C1 segment of cervical spinal cord (tissue), 14 donors: ENCODE data around the gene MXRA7.

Experiments
- DNase-seq, 14 donors: peaks; one replicate each; lab custom pipeline; 2025; lab: John Stamatoyannopoulos, UW

MXRA7 gene

GRCh38 chr17:76696763-76697701 is 13.7 kb downstream of the MXRA7 start:
- no peak for DNase-seq

- DNase-seq: no peak
Measured at GRCh38 chr17:76695059-76695831, 15.5 kb downstream of the MXRA7 start.

- DNase-seq: no peak
Measured at GRCh38 chr17:76691379-76692191, 19.2 kb downstream of the MXRA7 start.

- DNase-seq: no peak
Measured at GRCh38 chr17:76690596-76691280, 20.0 kb downstream of the MXRA7 start.

GRCh38 chr17:76689859-76690258 is 20.9 kb downstream of the MXRA7 start:
- DNase-seq: no peak

GRCh38 chr17:76688165-76688622 is 22.6 kb downstream of the MXRA7 start:
- DNase-seq: peak in 3 of 14 donors; percentile 30 to 65 (median 31)

- DNase-seq: peak in 7 of 14 donors; percentile 15 to 45 (median 27)
Measured at GRCh38 chr17:76687298-76688164, 23.2 kb downstream of the MXRA7 start.

GRCh38 chr17:76686538-76687297 is 24.0 kb downstream of the MXRA7 start:
- DNase-seq: no peak

GRCh38 chr17:76685846-76686245 is 24.9 kb downstream of the MXRA7 start:
- no peak for DNase-seq

- DNase-seq: no peak
Measured at GRCh38 chr17:76685366-76685765, 25.4 kb downstream of the MXRA7 start.

- DNase-seq: peak in 1 of 14 donors; percentile 12
Measured at GRCh38 chr17:76684756-76685155, 26.0 kb downstream of the MXRA7 start.

- DNase-seq: peak in 1 of 14 donors; percentile 30
Measured at GRCh38 chr17:76683921-76684745, 26.6 kb downstream of the MXRA7 start.

- no peak for DNase-seq
Measured at GRCh38 chr17:76683011-76683755, 27.6 kb downstream of the MXRA7 start.

- DNase-seq: no peak
Measured at GRCh38 chr17:76682296-76682695, 28.5 kb downstream of the MXRA7 start.

- DNase-seq: peak in 10 of 14 donors; percentile 17 to 62 (median 30)
Measured at GRCh38 chr17:76681222-76682137, 29.3 kb downstream of the MXRA7 start.

GRCh38 chr17:76679239-76679638 is 31.5 kb downstream of the MXRA7 start:
- DNase-seq: no peak
